Keratinocyte (primary cell): ENCODE results near the gene MOB3B. TPM values are rescaled to one million over a fixed set of nuclear protein-coding genes. Genes with fewer than 3 reads are reported as not detected.

Source experiments
- DNase-seq: peaks from one replicate; pipeline ENCODE4 v3.0.0-alpha.2; 2011; ENCODE audit warnings: low read depth, missing footprints, low spot score
- FAIRE-seq: peaks from 2 replicates; lab custom pipeline; 2011; peaks lifted over from hg19 to GRCh38; lab: Jason Lieb, UNC
- H2AFZ ChIP-seq: 2 replicates; pipeline ENCODE4 v1.6.0; 2012; ENCODE audit warnings: low read length, control low read depth, inconsistent platforms; ENCODE audit not compliant: control insufficient read depth
- H3K27ac ChIP-seq: 2 replicates; pipeline ENCODE4 v1.5.1; 2011; ENCODE audit warnings: low read length; ENCODE audit not compliant: control insufficient read depth, insufficient read depth
- H3K27me3 ChIP-seq: 3 replicates; pipeline ENCODE4 v1.6.0; 2011; ENCODE audit warnings: low read length; ENCODE audit not compliant: control insufficient read depth, insufficient read depth; ENCODE audit errors: extremely low read depth
- H3K36me3 ChIP-seq, 2 experiments: 2 replicates in 1 of 2; 3 replicates in 1 of 2; pipeline ENCODE4 v1.5.1; 2011; ENCODE audit warnings: low read length in 2 of 2, mild to moderate bottlenecking in 1 of 2; ENCODE audit not compliant: control insufficient read depth in 2 of 2, insufficient read depth in 2 of 2; ENCODE audit errors: extremely low read depth in 1 of 2
- H3K4me1 ChIP-seq: 3 replicates; pipeline ENCODE4 v1.5.1; 2011; ENCODE audit warnings: low read length; ENCODE audit not compliant: control insufficient read depth, insufficient read depth; ENCODE audit errors: extremely low read depth
- H3K4me2 ChIP-seq: 3 replicates; pipeline ENCODE4 v1.6.0; 2011; ENCODE audit warnings: low read depth, low read length; ENCODE audit not compliant: control insufficient read depth, insufficient read depth; ENCODE audit errors: extremely low read depth
- H3K4me3 ChIP-seq, 3 experiments: fragments of 200-600 bp in 1 of 3; sonication (generic) in 1 of 3; 2 replicates in 2 of 3; 3 replicates in 1 of 3; pipeline ENCODE4 v1.5.1; 2011 to 2016; ENCODE audit warnings: low read length in 3 of 3, mild to moderate bottlenecking in 3 of 3, control low read depth in 2 of 3, inconsistent platforms in 1 of 3, low read depth in 1 of 3, mixed read lengths in 1 of 3, mixed run types in 1 of 3, moderate library complexity in 1 of 3; ENCODE audit not compliant: control insufficient read depth in 2 of 3, insufficient read depth in 2 of 3; ENCODE audit errors: extremely low read depth in 1 of 3
- H3K79me2 ChIP-seq: 2 replicates; pipeline ENCODE4 v1.6.0; 2012; ENCODE audit warnings: low read length; ENCODE audit not compliant: control insufficient read depth, insufficient read depth
- H3K9ac ChIP-seq: 3 replicates; pipeline ENCODE4 v1.6.0; 2011; ENCODE audit warnings: low read length; ENCODE audit not compliant: control insufficient read depth, insufficient read depth; ENCODE audit errors: extremely low read depth
- H3K9me1 ChIP-seq: 3 replicates; pipeline ENCODE4 v1.6.0; 2011; ENCODE audit warnings: low read length; ENCODE audit not compliant: control insufficient read depth, insufficient read depth; ENCODE audit errors: extremely low read depth
- H3K9me3 ChIP-seq: 2 replicates; pipeline ENCODE4 v1.5.1; 2012; ENCODE audit warnings: low read depth, low read length; ENCODE audit not compliant: control insufficient read depth
- H4K20me1 ChIP-seq: 3 replicates; pipeline ENCODE4 v1.6.0; 2011; ENCODE audit warnings: low read length; ENCODE audit not compliant: control insufficient read depth, insufficient read depth; ENCODE audit errors: extremely low read depth
- EZH2 ChIP-seq: IDR thresholded peaks from one replicate; pipeline ENCODE4 v1.6.1; 2012; ENCODE audit warnings: inconsistent platforms, mild to moderate bottlenecking, low read length, moderate library complexity
- dilution Hi-C: fragments of 300-500 bp; cut with MboI; formaldehyde crosslinking; loops from one replicate; pipeline ENCODE4 v1.7.0; 2020; ENCODE audit warnings: low sequenced_read_pairs; ENCODE audit not compliant: extremely low pct_ligation_motif_present
- polyA plus RNA-seq, 5 experiments: library from polyadenylated mRNA; depleted of rRNA in 3 of 5; stranded (reverse) in 3 of 5; stranded (forward) in 1 of 5; unstranded in 1 of 5; fragments of >200 nt; gene quantifications; 1 replicate in 1 of 5; 2 replicates in 3 of 5; 3 replicates in 1 of 5; pipeline versions ENCODE4 v1.2.1 to v1.2.3, GENCODE V29; 2011 to 2012; ENCODE audit warnings: missing spikeins in 2 of 5, low read depth in 1 of 5, low replicate concordance in 1 of 5
- TF ChIP-seq, protein P1 (sequence below), 3 experiments: IDR thresholded peaks in 1 of 3; conservative IDR thresholded peaks in 1 of 3; optimal IDR thresholded peaks in 1 of 3; 2 replicates in 2 of 3; 3 replicates in 1 of 3; pipeline versions ENCODE3 to v1.5.1; 2011; ENCODE audit warnings: low read length in 3 of 3, mild to moderate bottlenecking in 3 of 3, moderate library complexity in 2 of 3, control low read depth in 1 of 3, inconsistent platforms in 1 of 3; ENCODE audit not compliant: insufficient read depth in 2 of 3; ENCODE audit errors: extremely low read depth in 1 of 3

Gene MOB3B
- polyA plus RNA-seq, 1 donor (not counting 4 experiments of a cell fraction or from before 2014, with no cell fraction given) = 35.3 TPM

DNA sequence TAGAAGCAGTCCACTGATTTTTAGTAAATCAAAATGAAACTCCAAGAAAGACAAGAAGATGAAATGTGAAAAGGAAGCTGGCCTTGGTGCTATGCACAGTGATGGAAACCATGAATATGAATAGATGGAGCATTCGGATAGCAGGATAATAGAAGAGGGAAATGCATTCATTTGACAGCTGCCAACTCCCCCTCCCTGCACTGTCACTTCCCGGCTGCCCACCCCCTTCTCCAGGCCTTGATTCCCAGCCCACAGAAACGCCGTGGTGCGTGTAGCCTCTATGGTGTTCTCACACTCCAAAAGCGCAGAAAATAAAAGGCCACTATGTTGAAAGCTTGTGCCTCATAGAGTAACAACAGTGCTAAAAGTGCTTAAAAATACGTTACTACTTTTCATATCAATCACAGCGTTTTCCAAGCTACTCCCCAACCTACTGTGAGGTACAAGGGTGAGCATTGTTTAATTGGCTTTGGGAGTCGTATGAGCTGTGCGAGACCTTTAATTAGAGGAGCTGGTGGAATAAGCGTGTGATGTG, 31.7 kb downstream of the MOB3B start:
- peaks cover 42% of the 10 kb centered on the region for H3K79me2 ChIP-seq
- no peaks in the 10 kb centered on the region for H3K9me3 ChIP-seq
- DNase-seq = no peak
- no peak overlapping the region for H2AFZ ChIP-seq
- H3K4me1 ChIP-seq = peaks cover 53% of the 10 kb centered on the region
- TF ChIP-seq, protein P1, sequence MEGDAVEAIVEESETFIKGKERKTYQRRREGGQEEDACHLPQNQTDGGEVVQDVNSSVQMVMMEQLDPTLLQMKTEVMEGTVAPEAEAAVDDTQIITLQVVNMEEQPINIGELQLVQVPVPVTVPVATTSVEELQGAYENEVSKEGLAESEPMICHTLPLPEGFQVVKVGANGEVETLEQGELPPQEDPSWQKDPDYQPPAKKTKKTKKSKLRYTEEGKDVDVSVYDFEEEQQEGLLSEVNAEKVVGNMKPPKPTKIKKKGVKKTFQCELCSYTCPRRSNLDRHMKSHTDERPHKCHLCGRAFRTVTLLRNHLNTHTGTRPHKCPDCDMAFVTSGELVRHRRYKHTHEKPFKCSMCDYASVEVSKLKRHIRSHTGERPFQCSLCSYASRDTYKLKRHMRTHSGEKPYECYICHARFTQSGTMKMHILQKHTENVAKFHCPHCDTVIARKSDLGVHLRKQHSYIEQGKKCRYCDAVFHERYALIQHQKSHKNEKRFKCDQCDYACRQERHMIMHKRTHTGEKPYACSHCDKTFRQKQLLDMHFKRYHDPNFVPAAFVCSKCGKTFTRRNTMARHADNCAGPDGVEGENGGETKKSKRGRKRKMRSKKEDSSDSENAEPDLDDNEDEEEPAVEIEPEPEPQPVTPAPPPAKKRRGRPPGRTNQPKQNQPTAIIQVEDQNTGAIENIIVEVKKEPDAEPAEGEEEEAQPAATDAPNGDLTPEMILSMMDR (optimal IDR thresholded peaks at IDR 0.05 in 1 of 3, IDR thresholded peaks at IDR 0.05 in 1 of 3, conservative IDR thresholded peaks at IDR 0.05 in 1 of 3; ENCODE audit: extremely low read depth in 1 of 3, insufficient read depth in 2 of 3, low read length in 3 of 3) = no peak
- TF ChIP-seq EZH2 = no peak
- H4K20me1 ChIP-seq = no peaks in the 10 kb centered on the region
- H3K27me3 ChIP-seq = no peaks in the 10 kb centered on the region
- no peak overlapping the region for H3K4me2 ChIP-seq
- H3K9ac ChIP-seq = no peak overlapping the region
- H3K36me3 ChIP-seq = peaks cover 0 to under 1% of the 10 kb centered on the region in 2 experiments
- H3K27ac ChIP-seq = peak overlapping the region; percentile 90
- H3K9me1 ChIP-seq = no peaks in the 10 kb centered on the region
- no peak for FAIRE-seq
- dilution Hi-C loops = no loop called here
- no peak overlapping the region for H3K4me3 ChIP-seq

DNA sequence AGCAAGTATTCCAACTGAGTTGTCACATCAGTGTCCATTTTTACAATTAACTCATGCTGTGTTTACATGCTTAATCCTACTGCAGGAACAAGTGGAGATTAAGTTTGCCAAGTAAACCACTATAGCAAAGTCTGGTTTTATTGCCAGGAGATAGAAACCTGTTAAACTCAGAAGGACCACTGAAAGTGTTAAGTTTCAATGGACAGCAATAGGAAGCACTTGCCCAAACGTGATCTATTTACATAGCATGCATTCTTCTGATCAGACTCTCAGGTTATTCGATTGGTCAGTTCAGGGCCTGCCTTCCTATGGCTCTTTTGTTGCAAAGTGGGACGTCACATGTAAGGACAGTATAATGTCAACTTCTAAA, 33.5 kb downstream of the MOB3B start:
- TF ChIP-seq, protein P1 (optimal IDR thresholded peaks at IDR 0.05 in 1 of 3, IDR thresholded peaks at IDR 0.05 in 1 of 3, conservative IDR thresholded peaks at IDR 0.05 in 1 of 3; ENCODE audit: extremely low read depth in 1 of 3, insufficient read depth in 2 of 3, low read length in 3 of 3) = no peak
- TF ChIP-seq EZH2 = no peak
- H3K79me2 ChIP-seq = peaks cover 39% of the 10 kb centered on the region
- no peak overlapping the region for H3K4me3 ChIP-seq
- peaks cover 56% of the 10 kb centered on the region for H3K4me1 ChIP-seq
- H3K27ac ChIP-seq = peak overlapping the region; percentile 1
- peak; percentile 15 for DNase-seq
- no peaks in the 10 kb centered on the region for H4K20me1 ChIP-seq
- H3K9ac ChIP-seq = no peak overlapping the region
- H3K36me3 ChIP-seq = no peaks in the 10 kb centered on the region
- dilution Hi-C loops = no loop called here
- FAIRE-seq = peak; percentile 83
- peak overlapping the region; percentile 14 for H3K4me2 ChIP-seq
- H3K9me1 ChIP-seq = peaks cover 2% of the 10 kb centered on the region
- no peak overlapping the region for H2AFZ ChIP-seq
- H3K9me3 ChIP-seq = no peaks in the 10 kb centered on the region
- no peaks in the 10 kb centered on the region for H3K27me3 ChIP-seq
